NCI-H2081 treated with DMSO at 0.1 percent for 48 hours (cell line): ENCODE measurements around the gene COPZ2.
"Not testable (repeated sequence)": the region's sequence is repeated elsewhere in the genome, so short reads cannot be mapped to it uniquely, and the experiment has no call there.

Source experiments
- DNase-seq: peaks from one replicate; lab custom pipeline; 2025; lab: John Stamatoyannopoulos, UW

The COPZ2 gene, protein sequence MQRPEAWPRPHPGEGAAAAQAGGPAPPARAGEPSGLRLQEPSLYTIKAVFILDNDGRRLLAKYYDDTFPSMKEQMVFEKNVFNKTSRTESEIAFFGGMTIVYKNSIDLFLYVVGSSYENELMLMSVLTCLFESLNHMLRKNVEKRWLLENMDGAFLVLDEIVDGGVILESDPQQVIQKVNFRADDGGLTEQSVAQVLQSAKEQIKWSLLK

DNA sequence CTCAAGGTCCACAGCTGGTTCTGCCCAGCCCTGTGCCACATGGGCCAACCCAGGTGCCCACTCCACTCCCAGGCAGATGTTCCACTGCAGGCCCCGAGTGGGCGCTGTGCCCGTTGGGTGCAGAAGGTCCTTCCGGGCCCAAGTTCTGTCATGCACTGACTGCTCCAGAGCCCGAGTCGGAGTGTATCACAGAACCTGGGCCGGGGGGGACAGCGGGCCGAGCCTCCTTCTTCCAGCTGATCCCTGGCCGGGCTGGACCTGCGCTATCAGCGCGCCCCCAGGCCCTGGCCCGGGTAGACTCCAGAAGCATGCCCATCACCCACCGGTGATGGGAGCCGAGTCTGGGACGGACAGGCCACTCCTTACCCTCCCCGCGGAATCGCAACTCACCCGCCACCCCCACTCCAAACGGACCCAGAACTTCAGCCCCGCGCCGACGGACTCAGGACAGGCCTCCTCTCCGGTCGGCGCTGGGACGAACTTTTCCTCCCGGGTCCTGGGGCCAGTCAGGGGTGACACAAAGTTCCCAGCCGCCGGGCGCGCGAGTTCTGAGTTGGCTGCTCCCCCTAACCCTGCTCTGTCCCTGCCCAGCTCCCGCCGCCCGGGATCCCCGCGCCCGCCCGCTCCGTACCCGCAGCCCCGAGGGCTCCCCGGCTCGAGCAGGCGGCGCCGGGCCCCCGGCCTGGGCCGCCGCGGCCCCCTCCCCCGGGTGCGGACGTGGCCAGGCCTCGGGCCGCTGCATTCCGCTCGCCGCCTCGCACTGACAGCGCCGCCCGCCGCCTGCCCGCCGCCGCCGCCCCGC is at the start of gene COPZ2:
COPZ2 (minus strand) TSS at position 762 of the 802 bp plus-strand sequence; CDS start at position 742, 20 bp downstream.
- no peak for DNase-seq

DNA sequence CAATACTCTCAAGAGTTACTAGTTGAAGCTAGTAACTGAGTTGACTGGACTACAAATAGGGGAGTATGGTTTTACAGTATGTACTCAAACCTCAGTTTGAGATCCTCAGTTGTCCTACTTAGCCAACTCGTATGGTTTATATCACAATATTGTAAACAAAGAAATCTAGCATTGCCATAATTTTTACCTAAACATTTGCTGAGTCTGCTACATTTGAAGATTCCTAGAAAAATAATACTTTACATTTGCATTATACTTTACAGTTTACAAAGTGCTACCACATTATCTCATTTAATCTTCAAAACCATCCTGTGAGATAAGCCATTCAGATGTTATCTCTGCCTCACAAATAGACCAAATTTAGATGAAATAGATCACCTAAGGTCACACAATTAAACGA is 47.3 kb upstream of the COPZ2 start:
- no peak for DNase-seq

DNA sequence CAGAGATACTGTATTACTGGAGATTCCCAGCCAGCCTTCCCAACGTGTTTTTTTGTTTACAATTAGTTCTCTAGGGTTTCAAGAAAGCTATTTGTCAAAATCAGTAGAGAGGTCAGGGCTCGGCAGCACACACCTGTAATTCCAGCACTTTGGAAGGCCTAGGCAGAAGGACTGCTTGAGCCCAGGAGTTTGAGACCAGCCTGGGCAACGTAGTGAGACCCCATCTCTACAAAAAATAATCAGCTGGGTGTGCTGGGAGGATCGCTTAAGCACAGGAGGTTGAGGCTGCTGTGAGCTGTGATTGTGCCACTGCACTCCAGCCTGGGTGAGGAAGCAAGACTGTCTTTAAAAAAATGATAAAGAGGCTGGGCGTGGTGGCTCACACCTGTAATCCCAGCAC is 44.3 kb upstream of the COPZ2 start:
- DNase-seq: no peak

DNA sequence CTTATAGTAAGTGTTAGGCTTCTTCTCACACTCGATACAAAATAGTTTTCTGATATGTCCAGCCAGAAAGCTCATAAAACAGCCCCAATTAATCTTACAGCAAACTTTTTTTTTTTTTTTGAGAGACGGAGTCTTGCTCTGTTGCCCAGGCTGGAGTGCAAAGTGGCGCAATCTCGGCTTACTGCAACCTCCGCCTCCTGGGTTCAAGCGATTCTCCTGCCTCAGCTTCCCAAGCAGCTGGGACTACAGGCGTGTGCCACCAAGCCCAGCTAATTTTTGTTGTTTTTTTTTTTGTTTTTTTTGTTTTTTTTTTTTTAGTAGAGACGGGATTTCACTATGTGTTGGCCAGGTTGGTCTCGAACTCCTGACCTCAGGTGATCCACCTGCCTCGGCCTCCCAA is 39.6 kb upstream of the COPZ2 start:
- DNase-seq: not testable (repeated sequence)

DNA sequence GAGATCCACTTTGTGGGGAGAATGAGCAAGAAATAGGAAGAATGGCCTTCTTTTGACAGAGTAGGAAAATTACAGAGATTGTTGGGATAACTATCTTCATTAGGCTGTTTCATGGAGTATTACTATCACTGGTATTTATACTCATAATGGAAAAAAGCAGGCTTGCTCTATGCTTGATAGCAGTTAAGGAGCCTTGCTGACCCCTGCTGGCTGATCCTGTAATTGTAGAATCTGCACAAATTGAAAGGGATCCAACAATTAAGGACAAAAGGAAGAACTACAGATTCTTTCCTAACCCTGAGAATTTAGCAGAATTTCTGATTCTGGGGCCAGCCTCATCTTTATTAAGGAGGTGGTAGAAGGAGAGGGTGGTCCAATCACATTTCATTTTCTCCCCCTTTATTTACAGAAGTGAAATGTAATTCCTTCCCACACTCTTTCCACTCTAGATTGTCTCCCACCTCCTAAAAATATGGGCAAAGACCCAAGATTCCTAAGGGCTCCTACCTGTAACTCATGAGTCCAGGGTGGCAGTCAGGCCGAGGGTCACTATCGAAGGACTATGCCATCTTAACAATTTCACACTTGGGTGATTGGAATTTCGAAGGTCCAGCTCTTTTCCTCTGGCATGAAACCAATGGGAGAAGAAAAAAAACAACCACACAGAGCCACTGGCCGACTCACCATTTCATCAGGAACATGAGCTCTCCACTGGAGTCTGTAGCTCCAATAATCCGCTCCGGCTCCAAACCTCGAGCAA is 36.9 kb upstream of the COPZ2 start:
- no peak for DNase-seq

DNA sequence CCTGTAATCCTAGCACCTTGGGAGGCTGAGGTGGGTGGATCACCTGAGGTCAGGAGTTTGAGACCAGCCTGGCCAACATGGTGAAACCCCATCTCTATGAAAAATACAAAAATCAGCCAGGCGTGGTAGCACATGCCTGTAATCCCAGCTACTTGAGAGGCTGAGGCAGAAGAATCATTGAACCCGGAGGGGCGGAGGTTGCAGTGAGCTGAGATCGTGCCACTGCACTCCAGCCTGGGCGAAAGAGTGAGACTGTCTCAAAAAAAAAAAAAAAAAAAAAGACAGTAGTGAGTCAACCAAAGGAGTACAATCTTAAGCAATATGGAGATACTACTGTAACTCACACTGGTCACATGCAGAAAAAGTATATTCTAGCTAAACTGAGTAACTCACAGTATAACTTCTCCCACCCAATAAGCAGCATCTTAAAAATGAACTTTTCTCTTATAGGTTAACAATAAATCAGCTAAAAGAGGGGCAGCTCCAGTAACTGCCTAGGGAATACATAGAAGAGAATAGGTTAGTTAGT is 36.0 kb upstream of the COPZ2 start:
- not testable (repeated sequence) for DNase-seq

DNA sequence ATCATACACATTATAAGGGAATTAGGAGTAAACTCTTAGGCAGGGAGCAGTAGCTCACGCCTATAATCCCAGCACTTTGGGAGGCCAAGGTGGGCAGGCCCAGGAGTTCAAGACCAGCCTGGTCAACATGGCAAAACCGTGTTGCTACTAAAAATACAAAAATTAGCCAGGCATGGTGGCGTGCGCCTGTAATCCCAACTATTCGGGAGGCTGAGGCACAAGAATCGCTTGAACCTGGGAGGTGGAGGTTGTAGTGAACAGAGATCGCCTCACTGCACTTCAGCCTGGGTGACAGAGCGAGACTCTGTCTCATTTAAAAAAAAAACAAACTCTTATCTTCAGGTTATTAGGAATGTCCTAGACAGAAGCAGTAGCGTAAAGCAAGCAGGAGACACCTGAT is 35.2 kb upstream of the COPZ2 start:
- not testable (repeated sequence) for DNase-seq

DNA sequence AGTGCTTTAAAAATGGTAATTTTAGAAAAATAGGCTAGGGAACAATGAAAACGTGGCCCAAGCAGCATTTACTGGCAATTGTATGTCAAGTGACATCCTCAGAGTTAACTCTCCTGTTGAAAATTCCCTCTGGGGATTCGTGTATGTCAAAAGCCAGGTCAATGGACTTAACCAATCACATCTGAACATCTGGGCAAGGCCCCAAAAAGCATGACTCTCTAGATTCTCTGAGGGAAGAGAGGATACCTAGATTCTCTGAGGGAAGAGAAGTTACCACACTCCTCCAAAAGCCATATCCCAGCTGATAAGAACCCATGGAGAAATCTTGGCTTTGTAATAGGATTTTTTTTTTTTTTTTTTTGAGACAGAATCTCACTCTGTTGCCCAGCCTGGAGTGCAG is 34.1 kb upstream of the COPZ2 start:
- no peak for DNase-seq

DNA sequence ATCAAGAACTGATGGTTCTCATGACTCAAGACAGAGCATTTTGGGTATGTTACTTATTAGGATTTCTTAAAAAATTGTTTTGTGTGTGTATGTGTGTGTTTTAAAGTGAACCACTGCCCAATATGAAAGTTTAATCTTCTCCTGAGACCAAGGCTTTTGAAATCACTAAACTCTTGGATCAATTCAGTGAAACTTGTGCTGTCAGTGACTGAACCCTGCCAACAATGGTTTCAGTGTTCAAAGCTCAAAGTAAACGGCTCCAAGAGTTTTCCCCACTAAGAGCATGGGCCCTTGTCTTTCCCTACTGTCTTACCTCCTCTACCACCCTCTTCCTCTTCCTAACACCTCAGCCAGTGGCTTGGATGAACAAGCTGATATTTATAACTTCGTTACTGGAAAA is 32.6 kb upstream of the COPZ2 start:
- DNase-seq: no peak

DNA sequence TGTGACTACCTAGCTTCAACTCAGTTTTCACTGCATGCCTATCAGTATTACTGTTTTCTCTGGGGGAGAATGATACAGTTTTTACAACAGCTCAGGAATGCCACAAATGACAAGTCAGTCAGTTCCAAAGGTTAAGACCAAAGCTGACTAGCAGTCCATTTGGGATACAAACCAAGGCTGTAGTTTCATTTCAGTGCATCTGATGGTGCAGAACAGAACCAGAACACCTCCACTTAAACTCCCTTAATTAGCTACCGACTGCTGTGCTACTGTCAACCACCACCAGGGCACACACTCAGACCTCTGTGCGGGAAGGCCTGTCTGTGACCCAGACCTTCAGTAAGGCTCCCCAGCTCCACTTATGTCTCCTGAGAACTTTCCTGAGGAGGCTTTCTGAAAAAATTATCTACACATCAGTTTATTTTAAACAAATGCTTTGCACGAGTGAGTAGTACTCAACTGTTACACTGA is 30.9 kb upstream of the COPZ2 start:
- DNase-seq: no peak

DNA sequence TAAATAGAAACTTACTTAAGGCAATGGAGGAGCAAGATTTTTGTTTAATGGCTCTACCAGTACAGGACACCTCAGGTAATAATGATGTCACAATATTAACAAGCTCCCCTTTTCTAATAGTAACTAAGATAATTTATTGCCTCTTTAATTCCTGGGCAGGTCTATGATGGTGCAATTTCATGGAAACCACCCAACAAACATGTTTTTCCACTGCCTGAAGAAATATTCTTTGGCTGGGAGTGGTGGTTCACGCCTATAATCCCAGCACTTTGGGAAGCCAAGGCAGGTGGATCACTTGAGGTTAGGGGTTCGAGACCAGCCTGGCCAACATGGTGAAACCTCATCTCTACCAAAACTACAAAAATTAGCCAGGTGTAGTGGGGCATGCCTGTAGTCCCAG is 30.2 kb upstream of the COPZ2 start:
- DNase-seq: not testable (repeated sequence)

DNA sequence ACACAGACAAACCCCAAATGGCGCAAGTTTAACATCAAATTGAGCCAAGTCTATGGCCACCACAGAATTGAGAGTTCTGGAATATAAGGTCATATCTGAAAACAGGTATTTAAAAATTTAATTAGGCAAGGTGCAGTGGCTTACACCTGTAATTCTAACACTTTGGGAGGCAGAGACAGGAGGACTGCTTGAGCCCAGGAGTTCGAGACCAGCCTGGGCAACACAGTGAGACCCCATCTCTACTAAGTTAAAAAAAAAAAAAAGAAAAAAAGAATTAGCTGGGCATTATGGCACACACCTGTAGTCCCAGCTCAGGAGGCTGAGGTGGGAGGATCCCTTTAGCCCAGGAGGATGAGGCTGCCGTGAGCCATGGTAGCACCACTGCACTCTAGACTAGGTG is 29.6 kb upstream of the COPZ2 start:
- DNase-seq: no peak

DNA sequence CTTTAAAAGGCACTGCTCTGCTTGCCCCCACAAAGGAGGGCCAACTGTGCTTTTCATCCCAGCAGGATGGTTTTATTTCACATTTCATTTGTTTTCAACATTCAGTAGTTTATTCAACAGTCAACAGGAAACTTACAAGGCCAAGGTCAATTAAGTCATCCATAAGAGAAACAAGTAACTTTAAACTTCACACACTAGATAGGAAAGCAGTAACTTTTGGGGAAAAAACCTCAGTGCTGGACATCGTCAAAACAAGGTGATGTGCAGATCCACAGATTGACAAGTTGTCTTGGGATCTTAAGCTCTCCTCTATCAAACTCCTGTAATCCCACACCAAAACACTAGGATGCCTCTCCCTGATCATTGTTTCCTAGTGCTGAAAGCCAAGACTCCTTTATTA is 29.1 kb upstream of the COPZ2 start:
- DNase-seq: no peak

DNA sequence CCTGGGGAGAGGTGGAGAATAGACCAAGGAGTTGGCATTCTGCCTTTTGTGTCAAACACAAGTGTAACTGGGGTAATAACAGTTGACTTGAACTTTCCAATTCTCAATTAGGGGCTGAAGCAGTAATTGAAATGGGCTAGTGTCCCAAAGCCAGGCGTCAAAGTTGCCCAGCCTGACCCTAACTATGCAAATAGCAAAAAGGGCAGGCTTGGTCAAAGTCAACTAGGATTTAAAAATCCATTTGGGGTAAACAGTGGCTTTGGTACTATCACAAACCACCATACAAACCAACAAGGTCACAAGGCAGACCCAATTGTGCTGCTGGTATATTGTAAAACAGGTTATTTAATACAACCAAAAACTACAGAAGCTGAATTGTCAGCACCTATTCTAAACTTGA is 28.6 kb upstream of the COPZ2 start:
- DNase-seq: no peak

DNA sequence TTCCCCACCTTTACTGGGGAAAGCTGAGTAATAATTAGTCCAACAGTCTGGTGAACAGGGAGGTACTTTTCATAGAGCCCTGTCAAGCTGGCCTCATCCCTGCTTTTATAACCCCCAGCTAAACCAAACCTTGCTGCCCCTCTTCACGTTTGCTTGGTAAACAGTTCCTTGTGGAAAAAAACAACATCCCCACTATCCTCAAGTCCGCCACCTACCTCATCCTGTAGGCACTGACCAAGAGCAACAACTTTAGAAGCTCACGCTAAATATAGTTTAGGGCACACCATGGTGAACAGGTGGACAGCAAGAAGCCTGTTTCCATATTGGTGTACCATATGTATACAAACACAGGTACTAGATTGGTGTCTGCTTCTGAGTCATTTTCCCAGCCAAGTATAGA is 27.0 kb upstream of the COPZ2 start:
- no peak for DNase-seq

DNA sequence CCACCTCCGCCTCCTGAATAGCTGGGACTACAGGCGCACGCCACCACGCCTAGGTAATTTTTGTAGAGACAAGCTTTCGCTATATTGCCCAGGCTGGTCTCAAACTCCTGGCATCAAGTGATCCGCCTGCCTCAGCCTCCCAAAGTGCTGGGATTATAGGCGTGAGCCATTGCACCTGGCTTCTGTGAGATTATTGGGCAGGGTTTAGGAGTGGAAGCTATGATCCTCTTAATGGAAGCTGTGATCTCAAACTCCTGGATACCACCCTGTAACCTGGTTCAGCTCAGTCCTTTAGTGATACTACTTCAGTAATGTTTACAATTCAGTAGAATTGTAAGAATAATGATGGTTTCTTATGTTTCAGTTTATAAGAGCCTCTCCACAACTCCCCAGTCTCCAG is 24.7 kb upstream of the COPZ2 start:
- DNase-seq: no peak

DNA sequence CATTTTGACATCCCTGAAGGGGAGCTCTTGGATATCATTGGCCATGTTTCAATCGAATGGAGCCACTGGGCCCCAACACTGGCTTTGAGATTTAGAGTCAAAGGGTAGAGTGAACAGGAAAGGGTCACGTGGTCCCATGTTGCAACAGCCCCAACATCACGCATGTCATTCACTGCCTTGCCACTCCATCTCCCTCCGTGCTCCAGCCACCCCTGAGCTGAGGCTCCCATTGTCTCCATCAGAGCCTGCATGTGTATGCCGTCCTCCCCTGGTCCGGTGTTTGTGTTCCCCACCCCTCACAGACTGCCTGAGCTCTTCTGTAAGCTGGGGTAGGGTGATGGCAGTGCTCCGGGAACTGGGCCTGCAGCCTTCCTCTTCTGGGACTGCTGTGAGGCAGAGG is 22.7 kb upstream of the COPZ2 start:
- DNase-seq: no peak

DNA sequence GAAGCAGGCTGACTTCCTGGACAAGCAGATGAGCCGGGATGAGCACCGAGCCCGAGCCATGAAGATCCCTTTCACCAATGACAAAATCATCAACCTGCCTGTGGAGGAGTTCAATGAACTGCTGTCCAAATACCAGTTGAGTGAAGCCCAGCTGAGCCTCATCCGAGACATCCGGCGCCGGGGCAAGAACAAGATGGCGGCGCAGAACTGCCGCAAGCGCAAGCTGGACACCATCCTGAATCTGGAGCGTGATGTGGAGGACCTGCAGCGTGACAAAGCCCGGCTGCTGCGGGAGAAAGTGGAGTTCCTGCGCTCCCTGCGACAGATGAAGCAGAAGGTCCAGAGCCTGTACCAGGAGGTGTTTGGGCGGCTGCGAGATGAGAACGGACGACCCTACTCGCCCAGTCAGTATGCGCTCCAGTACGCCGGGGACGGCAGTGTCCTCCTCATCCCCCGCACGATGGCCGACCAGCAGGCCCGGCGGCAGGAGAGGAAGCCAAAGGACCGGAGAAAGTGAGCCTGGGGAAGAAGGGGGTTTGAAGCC is 21.6 kb upstream of the COPZ2 start:
- DNase-seq: no peak

DNA sequence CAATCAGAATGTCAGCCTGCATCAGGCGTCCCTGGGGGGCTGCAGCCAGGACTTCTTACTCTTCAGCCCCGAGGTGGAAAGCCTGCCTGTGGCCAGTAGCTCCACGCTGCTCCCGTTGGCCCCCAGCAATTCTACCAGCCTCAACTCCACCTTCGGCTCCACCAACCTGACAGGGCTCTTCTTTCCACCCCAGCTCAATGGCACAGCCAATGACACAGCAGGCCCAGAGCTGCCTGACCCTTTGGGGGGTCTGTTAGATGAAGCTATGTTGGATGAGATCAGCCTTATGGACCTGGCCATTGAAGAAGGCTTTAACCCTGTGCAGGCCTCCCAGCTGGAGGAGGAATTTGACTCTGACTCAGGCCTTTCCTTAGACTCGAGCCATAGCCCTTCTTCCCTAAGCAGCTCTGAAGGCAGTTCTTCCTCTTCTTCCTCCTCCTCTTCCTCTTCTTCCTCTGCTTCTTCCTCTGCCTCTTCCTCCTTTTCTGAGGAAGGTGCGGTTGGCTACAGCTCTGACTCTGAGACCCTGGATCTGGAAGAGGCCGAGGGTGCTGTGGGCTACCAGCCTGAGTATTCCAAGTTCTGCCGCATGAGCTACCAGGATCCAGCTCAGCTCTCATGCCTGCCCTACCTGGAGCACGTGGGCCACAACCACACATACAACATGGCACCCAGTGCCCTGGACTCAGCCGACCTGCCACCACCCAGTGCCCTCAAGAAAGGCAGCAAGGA is 21.0 kb upstream of the COPZ2 start:
- no peak for DNase-seq

DNA sequence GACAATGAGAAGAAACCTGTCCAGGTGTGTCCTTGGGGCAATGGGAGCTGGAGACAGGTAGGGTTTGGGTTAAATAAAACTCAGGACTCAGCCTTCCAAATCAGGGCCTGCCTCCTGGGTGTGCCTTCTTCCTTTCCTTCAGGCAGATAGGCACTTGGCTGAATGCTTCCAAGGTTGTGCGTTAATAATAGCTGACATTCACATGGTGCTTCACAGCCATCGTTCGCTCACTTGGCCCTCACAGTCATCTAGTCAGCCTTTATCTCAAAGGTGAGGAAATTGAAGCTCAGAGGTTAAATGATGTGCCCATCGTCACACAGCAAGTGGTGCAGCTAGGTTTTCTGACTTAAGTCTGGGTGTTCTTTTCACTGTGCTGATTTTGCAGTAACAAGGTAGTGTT is 20.0 kb upstream of the COPZ2 start:
- DNase-seq: no peak

DNA sequence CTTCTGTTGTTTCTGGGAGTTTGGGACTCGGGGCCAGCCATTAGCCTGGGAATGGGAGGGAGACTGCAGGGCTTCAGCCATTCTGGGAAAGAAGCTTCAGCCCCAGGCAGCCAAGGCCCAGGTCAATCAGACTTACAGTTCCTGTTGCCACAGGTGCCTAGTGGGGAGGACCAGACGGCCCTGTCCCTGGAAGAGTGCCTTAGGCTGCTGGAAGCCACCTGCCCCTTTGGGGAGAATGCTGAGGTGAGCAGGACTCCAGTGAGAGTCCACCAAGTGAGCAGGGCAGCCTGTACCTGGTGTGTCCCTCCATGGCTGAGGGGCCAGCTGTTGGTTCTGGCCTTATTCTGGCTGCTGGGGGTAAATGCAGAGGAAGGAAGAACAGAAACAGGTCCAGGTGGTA is 19.3 kb upstream of the COPZ2 start:
- DNase-seq: no peak
